Nucleus accumbens (tissue), 56 donors: Measurements from ENCODE around the gene ICA1L.

ENCODE experiments used
- DNase-seq, 56 donors: peaks; one replicate each; lab custom pipeline; 2025; lab: John Stamatoyannopoulos, UW

ICA1L gene

GRCh38 chr2:202750763-202751427, 120.7 kb downstream of the ICA1L start:
- DNase-seq: no peak

- DNase-seq: no peak
Observed at GRCh38 chr2:202749477-202749876, 122.1 kb downstream of the ICA1L start.

GRCh38 chr2:202743613-202744012, 128.0 kb downstream of the ICA1L start:
- no peak for DNase-seq

GRCh38 chr2:202736826-202737225, 134.7 kb downstream of the ICA1L start:
- no peak for DNase-seq

- DNase-seq: no peak
Observed at GRCh38 chr2:202726070-202726469, 145.5 kb downstream of the ICA1L start.

GRCh38 chr2:202723746-202724145, 147.8 kb downstream of the ICA1L start:
- DNase-seq: no peak
